CD4-positive, alpha-beta T cell treated with Interleukin-21 for 1 hour (primary cell): Measurements from ENCODE around the gene NTNG1.

Source experiments
- DNase-seq: peaks from one replicate; pipeline ENCODE4 v3.0.0-alpha.2; 2020

NTNG1 gene

GRCh38 chr1:107415241-107415640 lies 274.4 kb downstream of the NTNG1 start:
- DNase-seq: no peak

- no peak for DNase-seq
Measured at GRCh38 chr1:107419003-107419402, 278.2 kb downstream of the NTNG1 start.

GRCh38 chr1:107422901-107423300 lies 282.1 kb downstream of the NTNG1 start:
- DNase-seq: no peak

DNA sequence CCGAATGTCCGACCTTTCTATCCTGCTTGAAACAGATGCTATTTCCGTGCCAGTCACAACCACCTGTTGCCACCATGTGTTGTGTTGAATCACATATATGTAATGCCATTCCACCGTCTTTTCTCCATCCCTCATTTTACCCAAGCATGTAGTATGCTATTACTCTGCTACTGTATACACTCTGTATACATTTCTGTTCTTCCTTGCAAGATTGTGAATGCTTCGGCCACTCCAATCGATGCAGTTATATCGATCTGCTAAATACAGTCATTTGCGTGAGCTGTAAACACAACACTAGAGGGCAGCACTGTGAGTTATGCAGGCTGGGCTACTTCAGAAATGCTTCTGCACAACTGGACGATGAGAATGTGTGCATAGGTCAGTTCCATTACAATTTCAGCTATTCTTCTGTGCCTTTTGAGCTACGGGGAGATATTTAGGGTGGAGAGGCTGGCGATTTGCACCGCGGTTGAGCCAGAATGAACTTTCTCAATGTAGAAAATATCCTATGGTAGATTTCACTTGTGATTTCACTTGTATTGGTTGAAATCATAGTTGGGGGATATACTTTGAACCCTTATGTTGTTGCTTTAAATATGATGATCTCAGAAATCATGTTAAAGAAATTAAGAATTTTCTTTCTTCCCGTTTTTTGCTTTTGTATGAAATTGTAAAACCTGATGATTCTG lies 289.8 kb downstream of the NTNG1 start:
- DNase-seq: peak; percentile 20

DNA sequence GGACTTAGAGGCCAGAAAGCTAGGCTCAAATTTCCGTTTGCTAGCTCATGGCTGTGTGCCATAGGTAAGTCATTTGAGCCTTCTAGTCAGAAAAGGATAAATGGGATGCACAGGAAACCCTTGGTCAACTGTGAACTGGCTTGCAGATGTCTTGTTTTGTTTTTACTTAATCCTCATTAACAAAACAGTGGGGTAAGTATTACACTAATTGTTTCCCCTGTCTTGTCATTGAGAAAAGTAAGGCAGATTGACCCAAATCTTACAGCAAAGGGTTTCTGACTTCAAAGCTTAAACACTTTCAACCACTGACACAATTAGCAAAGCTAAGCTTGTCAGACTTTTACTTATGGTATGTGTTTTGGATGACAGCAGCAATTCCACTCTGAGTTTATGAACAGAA lies 291.3 kb downstream of the NTNG1 start:
- DNase-seq: no peak

DNA sequence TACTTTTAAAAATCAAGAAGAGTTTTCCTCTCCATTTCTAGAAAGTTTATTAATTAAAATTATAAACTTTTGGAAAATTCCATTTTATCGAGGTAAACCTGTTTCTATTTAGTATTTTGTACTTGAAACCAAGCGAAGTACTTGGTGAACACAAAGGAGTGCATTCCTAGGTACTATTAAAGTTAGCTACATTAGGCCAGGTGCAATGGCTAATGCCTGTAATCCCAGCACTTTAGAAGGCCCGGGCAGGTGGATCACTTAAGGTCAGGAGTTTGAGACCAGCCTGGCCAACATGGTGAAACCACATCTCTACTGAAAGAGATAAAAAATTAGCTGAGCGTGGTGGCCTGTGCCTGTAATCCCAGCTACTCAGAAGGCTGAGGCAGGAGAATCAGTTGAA lies 292.2 kb downstream of the NTNG1 start:
- DNase-seq: no peak

GRCh38 chr1:107433635-107434360 lies 293.0 kb downstream of the NTNG1 start:
- DNase-seq: no peak

DNA sequence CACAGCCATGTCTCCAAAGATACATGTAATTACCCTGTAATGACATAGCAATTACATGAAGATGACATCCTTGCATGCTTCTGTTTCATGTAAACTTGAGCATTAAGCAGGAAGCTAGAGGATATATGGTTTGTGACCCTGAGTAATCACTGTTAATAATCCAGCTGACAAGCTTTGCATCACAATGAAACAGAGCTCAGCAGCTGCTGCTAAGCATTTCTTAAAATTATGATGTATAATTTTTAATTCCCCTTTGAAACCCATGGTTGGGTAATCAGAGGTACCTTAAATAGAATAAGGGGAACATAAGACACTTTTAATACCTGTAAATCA lies 293.5 kb downstream of the NTNG1 start:
- no peak for DNase-seq

- DNase-seq: no peak
Measured at GRCh38 chr1:107436552-107437241, 295.9 kb downstream of the NTNG1 start.

DNA sequence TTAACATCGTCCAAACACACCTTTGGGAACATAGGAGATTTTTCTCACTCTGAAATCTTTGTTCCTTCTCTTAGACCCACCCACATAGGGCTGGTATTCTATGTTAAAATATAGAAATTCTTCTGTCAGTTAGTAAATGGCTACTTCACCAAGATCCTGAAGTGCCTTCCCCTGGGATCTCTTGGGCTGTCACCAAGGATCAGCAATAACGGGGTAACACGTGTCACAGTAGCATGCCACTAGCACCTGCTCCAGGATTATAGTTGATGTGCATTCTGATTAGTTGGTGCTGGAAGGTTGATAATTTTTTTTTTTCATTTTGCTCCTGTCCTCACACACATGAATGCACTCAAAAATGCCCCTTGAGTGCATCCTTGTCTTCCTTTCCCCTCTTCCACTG lies 298.7 kb downstream of the NTNG1 start:
- no peak for DNase-seq

DNA sequence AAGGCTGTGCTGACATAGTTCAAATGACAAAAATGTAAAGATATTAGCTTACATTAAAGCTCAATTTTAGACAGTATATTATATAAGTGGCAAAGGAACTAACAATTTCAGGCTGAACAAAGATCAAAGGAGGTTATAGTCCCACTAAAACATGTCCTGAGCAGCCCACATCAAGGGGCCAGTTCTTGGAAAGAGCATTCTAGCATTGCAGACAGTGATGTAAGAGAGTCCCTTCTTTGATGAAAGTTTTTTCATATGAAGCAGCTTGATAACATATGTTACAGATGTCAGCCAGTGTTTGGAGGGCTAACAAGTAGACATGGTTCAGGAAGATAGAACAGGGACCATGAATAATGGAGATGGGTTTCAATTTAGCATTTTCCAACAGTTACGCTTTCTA lies 301.7 kb downstream of the NTNG1 start:
- no peak for DNase-seq

- no peak for DNase-seq
Measured at GRCh38 chr1:107443027-107443426, 302.2 kb downstream of the NTNG1 start.

- no peak for DNase-seq
Measured at GRCh38 chr1:107443860-107444259, 303.0 kb downstream of the NTNG1 start.

GRCh38 chr1:107444302-107444701 lies 303.5 kb downstream of the NTNG1 start:
- DNase-seq: no peak

GRCh38 chr1:107449326-107449725 lies 308.5 kb downstream of the NTNG1 start:
- no peak for DNase-seq

DNA sequence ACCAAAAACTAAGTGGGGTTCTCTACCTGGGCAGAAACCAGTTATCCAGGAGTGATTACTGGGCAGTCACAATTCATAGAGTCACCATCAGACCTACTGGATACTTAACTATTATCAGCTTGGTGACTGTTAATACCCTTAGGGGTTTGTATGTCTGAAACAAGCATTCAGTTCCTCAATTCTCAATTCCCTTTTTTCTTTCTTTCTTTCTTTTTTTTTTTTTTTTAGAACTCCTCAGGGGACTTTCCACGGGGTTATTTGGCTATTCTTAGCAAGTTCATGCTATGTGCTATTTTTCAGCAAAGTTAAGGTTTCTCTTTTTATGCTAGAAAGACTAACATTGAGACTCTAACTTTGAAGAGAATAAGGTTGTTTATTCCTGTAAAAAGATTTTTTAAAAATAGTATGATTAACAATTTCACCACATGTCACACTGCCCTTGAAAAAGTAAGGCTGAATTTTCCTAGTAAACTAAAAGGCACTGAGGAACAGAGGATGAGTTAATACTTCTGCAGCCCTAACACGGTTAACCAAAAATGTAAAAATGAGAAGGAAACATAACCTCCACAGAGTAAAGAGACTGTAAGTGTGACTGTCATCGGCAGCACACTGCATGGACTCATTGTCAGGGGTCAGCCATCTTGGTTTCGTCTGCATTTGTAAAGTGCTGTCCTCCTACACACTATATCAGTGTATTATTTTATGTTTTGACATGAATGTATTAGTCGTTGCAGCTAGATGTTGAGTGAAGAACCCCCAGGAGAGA lies 310.2 kb downstream of the NTNG1 start:
- no peak for DNase-seq

DNA sequence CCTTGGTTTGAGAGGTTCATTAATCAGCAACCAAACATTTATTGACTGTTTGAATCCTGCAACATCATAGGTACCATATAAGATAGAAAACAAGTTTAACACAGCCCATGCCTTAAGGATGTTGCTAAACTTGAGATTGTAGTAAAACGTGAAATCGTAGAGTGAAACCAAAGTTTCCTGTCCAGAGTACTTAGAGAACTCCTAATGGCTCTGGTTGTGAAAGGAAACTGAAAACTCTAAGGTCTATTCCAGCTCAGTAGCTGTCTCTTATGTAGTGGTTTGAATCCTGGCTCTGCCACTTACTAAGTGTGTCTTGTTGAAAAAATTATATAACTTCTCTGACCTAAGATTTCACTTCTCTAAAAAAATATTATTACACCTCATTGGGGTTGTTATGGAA lies 310.9 kb downstream of the NTNG1 start:
- DNase-seq: no peak

DNA sequence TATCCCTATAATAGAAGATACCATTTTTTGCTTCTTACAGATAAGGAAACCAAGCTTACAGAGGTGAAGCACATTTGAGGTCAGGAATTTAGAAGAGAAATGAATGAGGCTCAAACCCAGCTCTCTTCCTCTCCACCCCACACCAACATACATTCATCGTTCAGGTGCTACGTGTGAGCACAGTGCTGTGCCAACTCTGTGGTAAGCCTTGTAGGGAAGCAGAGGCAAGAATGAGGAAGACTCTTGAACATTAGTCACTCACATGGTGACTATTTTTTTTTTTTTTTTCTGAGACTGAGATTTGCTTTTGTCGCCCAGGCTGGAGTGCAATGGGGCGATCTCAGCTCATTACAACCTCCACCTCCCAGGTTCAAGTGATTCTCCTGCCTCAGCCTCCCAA lies 314.0 kb downstream of the NTNG1 start:
- no peak for DNase-seq

GRCh38 chr1:107457989-107458388 lies 317.1 kb downstream of the NTNG1 start:
- no peak for DNase-seq

- no peak for DNase-seq
Measured at GRCh38 chr1:107459204-107459904, 318.5 kb downstream of the NTNG1 start.

DNA sequence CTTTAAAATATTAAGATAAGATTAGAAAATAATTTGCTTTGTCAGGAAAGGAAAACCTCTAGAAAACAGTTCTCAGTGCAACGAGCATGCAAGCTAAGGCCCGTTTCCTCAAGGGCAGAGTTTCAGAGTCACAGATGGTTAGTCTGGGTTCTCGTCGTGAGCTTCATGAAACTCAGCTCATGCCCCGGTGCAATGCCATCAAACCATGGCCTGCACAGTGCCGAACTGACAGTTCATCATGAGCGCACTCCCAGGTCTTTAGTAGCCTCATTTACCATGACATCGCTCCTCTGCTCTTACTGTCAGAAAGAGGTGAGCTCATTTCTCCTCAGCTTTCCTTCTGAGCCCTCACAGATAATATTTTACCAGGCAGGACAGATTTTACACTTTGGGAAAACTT lies 319.2 kb downstream of the NTNG1 start:
- DNase-seq: no peak

- no peak for DNase-seq
Measured at GRCh38 chr1:107464827-107465226, 324.0 kb downstream of the NTNG1 start.

DNA sequence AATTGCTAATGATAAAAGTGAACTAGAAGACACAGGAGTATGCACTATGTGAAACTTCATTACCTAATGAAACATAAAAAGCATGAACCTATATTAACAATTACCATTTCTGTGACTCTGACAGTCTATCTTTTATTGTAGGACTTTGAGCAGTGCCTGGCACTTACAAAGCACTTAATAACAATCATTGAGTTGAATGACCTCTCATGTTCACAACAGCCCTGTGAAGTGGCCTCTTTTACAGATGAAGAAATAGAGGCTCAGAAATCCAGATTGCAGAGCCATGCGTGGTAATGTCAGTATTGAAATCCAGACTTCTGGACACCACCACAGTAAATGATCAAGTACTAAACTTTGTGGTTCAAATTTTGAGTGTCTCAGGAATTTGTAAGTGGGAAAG lies 326.4 kb downstream of the NTNG1 start:
- no peak for DNase-seq
